ENCODE data around the gene SORBS2.

Gene SORBS2

DNA sequence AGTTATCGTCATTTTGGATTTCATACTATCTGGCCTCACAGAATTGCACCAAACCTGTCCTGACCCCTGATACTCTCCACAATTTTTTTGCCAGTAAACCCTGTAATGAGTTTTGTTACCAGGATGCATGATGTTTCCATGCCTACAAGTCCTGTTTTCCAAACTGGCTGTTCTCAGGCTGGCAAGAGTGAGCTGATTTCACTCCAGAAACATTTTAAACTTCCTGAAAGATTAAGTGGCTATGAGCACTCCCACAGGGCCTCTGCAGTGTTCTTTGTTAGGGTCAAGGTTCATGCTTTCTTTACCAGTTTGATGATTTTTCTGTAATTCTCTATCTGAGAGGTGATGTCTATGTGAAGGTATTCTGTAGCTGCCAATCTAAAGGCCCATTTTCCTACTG is 245.0 kb downstream of the SORBS2 start:
- Histone ChIP-seq H3K9me3 (ENCODE audit: insufficient read depth, low read length) (no peaks in the 10 kb centered on the region), H4K20me1 (ENCODE audit: insufficient read depth, low read length) (no peaks in the 10 kb centered on the region), H3K27ac (ENCODE audit: low read length) (no peak overlapping the region), H3K4me1 (ENCODE audit: low read length) (no peaks in the 10 kb centered on the region), H3K4me3 (ENCODE audit: low read length) (no peak overlapping the region), H3K36me3 (replicated peaks; ENCODE audit: low read depth, low read length) (no peaks in the 10 kb centered on the region), H2AFZ (ENCODE audit: low read depth, low read length) (no peak overlapping the region), H3K79me2 (ENCODE audit: low read length) (no peaks in the 10 kb centered on the region), H3K9ac (ENCODE audit: low read length) (no peak overlapping the region), H3K27me3 (ENCODE audit: low read depth, low read length) (no peaks in the 10 kb centered on the region), H3K4me2 (ENCODE audit: low read length) (no peak overlapping the region)
- no peak for TF ChIP-seq EZH2phosphoT487 (IDR thresholded peaks at IDR 0.05; ENCODE audit: low read depth)
- TF ChIP-seq, protein P1, sequence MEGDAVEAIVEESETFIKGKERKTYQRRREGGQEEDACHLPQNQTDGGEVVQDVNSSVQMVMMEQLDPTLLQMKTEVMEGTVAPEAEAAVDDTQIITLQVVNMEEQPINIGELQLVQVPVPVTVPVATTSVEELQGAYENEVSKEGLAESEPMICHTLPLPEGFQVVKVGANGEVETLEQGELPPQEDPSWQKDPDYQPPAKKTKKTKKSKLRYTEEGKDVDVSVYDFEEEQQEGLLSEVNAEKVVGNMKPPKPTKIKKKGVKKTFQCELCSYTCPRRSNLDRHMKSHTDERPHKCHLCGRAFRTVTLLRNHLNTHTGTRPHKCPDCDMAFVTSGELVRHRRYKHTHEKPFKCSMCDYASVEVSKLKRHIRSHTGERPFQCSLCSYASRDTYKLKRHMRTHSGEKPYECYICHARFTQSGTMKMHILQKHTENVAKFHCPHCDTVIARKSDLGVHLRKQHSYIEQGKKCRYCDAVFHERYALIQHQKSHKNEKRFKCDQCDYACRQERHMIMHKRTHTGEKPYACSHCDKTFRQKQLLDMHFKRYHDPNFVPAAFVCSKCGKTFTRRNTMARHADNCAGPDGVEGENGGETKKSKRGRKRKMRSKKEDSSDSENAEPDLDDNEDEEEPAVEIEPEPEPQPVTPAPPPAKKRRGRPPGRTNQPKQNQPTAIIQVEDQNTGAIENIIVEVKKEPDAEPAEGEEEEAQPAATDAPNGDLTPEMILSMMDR (IDR thresholded peaks at IDR 0.05; ENCODE audit: low read depth, low read length) = no peak

DNA sequence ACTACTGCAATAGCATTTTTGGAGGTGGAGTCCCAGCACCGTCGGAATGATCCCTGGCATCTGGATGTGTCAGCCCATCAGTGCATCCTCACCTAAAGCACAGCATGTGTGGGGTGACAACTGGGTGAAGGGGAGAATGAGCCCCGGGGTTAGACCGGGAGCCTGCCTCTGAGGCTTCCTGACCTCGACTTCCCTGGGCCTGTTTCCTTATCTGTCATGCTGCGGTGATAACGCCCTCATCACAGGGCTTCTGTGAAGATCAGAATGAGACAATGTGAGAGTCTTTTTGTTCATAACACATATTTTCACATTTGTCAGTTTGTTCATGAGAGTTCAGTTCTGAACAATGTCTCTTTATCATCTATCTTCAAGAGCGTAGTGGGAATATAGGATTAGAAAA is 245.6 kb downstream of the SORBS2 start:
- H4K20me1 ChIP-seq (ENCODE audit: insufficient read depth, low read length) = no peaks in the 10 kb centered on the region
- no peak overlapping the region for H3K4me3 ChIP-seq (ENCODE audit: low read length)
- TF ChIP-seq EZH2phosphoT487 (IDR thresholded peaks at IDR 0.05; ENCODE audit: low read depth) = no peak
- TF ChIP-seq, protein P1 (IDR thresholded peaks at IDR 0.05; ENCODE audit: low read depth, low read length) = no peak
- no peak overlapping the region for H2AFZ ChIP-seq (ENCODE audit: low read depth, low read length)
- no peaks in the 10 kb centered on the region for H3K79me2 ChIP-seq (ENCODE audit: low read length)
- H3K4me1 ChIP-seq (ENCODE audit: low read length) = no peaks in the 10 kb centered on the region
- no peaks in the 10 kb centered on the region for H3K27me3 ChIP-seq (ENCODE audit: low read depth, low read length)
- no peaks in the 10 kb centered on the region for H3K36me3 ChIP-seq (replicated peaks; ENCODE audit: low read depth, low read length)
- H3K9ac ChIP-seq (ENCODE audit: low read length) = no peak overlapping the region
- H3K4me2 ChIP-seq (ENCODE audit: low read length) = no peak overlapping the region
- no peaks in the 10 kb centered on the region for H3K9me3 ChIP-seq (ENCODE audit: insufficient read depth, low read length)
- no peak overlapping the region for H3K27ac ChIP-seq (ENCODE audit: low read length)

DNA sequence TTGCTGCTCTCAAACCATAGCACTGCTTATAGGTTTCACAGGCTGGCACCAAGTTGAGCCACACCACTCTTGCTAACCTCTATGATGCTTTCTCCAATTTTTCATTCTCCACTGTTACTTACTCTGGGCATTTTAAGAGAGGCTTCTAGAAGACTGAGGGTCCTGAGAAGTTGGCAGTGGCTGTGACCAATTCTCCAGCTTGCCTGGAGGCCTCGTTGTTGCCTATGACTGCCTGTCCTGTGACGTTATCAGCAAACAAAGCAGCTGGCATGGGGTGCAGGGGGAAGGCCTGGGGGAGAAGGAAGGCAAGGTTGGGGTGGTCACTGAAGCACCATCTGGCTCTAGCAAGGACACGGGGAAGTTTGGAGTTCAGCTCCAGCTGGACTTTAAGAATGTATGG is 246.3 kb downstream of the SORBS2 start:
- TF ChIP-seq EZH2phosphoT487 (IDR thresholded peaks at IDR 0.05; ENCODE audit: low read depth) = no peak
- TF ChIP-seq, protein P1 (IDR thresholded peaks at IDR 0.05; ENCODE audit: low read depth, low read length) = no peak
- H3K4me3 ChIP-seq (ENCODE audit: low read length) = no peak overlapping the region

DNA sequence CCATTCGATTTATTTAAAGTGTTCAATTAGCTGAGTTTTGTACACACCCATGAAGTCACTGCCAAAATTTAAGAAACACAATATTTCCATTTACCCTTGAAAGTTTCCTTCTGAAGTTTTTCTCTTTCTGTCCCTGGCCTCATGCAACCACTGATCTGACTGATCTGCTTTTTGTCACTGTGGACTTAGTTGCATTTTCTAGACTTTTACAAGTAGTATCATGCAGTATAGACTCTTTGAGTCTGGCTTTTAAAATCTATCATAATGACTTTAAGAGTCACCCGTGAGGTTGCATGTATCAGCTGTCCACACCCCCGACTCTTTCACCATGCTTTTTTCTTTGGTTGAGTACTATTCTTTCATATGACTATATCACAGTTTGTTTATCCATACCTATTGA is 247.6 kb downstream of the SORBS2 start:
- Histone ChIP-seq H3K36me3 (replicated peaks; ENCODE audit: low read depth, low read length) (no peaks in the 10 kb centered on the region), H3K27me3 (ENCODE audit: low read depth, low read length) (no peaks in the 10 kb centered on the region), H3K27ac (ENCODE audit: low read length) (no peak overlapping the region), H4K20me1 (ENCODE audit: insufficient read depth, low read length) (no peaks in the 10 kb centered on the region), H2AFZ (ENCODE audit: low read depth, low read length) (no peak overlapping the region), H3K4me1 (ENCODE audit: low read length) (no peaks in the 10 kb centered on the region), H3K9me3 (ENCODE audit: insufficient read depth, low read length) (no peaks in the 10 kb centered on the region), H3K79me2 (ENCODE audit: low read length) (no peaks in the 10 kb centered on the region), H3K4me2 (ENCODE audit: low read length) (no peak overlapping the region), H3K4me3 (ENCODE audit: low read length) (no peak overlapping the region), H3K9ac (ENCODE audit: low read length) (no peak overlapping the region)
- TF ChIP-seq, protein P1 (IDR thresholded peaks at IDR 0.05; ENCODE audit: low read depth, low read length) = no peak
- TF ChIP-seq EZH2phosphoT487 (IDR thresholded peaks at IDR 0.05; ENCODE audit: low read depth) = no peak

More for the DNA sequence above, 246.3 kb downstream of the SORBS2 start:
- Histone ChIP-seq H3K27me3 (ENCODE audit: low read depth, low read length) (no peaks in the 10 kb centered on the region), H3K9ac (ENCODE audit: low read length) (no peak overlapping the region), H3K4me1 (ENCODE audit: low read length) (no peaks in the 10 kb centered on the region), H3K9me3 (ENCODE audit: insufficient read depth, low read length) (no peaks in the 10 kb centered on the region), H3K79me2 (ENCODE audit: low read length) (no peaks in the 10 kb centered on the region), H2AFZ (ENCODE audit: low read depth, low read length) (no peak overlapping the region), H3K36me3 (replicated peaks; ENCODE audit: low read depth, low read length) (no peaks in the 10 kb centered on the region), H3K4me2 (ENCODE audit: low read length) (no peak overlapping the region), H4K20me1 (ENCODE audit: insufficient read depth, low read length) (no peaks in the 10 kb centered on the region), H3K27ac (ENCODE audit: low read length) (no peak overlapping the region)
